HG03060 (cell line): ENCODE measurements around the gene CLIC4.
"Not testable (repeated sequence)": the region's sequence is repeated elsewhere in the genome, so short reads cannot be mapped to it uniquely, and the experiment has no call there.

Experiments used
- ATAC-seq: cut with Tn5 transposase; IDR thresholded peaks from one replicate; pipeline ENCODE4 v1.9.1; 2021; ENCODE audit warnings: low read depth, moderate number of reproducible peaks; ENCODE audit not compliant: unreplicated experiment

The CLIC4 gene

GRCh38 chr1:24717887-24718650 lies 27.2 kb upstream of the CLIC4 start:
- no peak for ATAC-seq

- ATAC-seq, result no peak
Observed at GRCh38 chr1:24720152-24720551, 25.1 kb upstream of the CLIC4 start.

DNA sequence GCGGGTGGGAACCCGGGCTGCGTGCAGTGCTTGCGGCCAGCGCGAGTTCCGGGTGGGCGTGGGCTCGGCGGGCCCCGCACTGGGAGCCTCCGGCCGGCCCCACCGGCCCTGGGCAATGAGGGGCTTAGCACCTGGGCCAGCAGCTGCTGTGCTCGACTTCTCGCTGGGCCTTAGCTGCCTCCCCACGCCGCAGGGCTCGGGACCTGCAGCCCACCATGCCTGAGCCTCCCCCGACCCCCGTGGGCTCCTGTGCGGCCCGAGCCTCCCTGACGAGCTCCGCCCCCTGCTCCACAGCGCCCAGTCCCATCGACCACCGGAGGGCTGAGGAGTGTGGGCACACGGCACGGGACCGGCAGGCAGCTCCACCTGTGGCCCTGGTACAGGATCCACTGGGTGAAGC lies 23.7 kb upstream of the CLIC4 start:
- no peak for ATAC-seq

DNA sequence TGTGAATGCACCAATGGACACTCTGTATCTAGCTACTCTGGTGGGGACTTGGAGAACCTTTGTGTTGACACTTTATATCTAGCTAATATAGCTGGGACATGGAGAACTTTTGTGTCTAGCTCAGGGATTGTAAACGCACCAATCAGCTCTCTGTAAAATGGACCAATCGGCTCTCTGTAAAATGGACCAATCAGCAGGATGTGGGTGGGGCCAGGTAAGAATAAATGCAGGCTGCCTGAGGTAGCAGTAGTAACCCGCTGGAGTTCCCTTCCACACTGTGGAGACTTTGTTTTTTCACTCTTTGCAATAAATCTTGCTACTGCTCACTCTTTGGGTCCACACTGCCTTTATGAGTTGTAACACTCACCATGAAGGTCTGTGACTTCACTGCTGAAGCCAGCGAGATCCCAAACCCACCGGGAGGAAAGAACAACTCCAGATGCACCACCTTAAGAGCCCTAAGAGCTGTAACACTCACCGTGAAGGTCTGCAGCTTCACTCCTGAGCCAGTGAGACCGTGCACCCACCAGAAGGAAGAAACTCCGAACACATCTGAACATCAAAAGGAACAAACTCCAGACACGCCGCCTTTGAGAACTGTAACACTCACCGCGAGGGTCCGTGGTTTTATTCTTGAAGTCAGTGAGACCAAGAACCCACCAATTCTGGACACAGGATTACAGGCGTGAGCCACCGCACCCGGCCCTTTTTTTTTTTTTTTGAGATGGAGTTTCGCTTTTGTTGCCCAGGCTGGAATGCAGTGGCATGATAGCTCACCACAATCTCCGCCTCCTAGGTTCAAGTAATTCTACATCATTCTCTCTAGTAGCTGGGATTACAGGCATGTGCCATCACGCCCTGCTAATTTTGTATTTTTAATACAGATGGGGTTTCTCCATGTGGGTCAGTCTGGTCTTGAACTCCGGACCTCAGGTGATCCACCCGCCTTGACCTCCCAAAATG lies 22.9 kb upstream of the CLIC4 start:
- ATAC-seq, result not testable (repeated sequence)

DNA sequence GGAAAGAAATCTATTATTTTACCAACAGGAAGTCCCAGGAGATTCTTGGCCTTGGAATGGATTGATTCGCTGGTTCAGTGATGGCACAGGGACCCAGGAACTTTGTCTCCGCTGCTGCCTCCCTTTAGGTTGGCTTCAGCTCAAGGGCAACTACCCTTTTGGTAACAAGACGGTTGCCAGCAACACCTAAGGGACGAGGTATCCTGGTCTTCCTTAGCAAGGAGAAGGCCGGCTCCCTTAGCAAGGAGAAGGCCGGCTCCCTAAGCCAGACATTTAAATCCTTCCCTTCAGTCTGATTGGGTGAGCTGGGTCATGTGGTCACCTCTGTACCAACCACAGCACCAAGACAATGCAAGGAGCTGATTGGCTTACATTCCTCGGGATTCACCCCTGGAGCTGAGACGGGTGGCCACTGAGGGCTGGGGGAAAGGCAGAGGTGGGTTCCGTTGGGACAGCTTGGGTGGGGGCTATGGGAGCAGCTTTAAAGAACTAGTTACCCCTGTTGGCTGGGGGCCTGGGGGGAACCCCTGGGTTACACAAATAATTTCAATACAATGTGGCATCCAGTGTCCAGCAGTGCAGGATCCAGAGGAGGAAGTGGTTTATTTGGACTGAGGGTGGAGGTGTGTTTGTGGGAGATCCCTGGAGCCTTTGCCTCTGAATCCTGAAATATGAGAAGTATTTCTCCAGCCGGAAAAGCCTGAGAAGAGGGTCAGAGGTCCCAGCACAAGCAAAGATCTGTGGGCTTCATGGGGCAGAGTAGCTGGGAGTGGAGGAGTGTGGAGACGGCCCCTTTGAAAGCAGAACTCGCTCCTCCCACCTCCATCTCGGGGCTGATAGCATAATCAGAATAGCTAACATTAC lies 20.7 kb upstream of the CLIC4 start:
- ATAC-seq, result no peak

GRCh38 chr1:24725209-24725651 lies 20.0 kb upstream of the CLIC4 start:
- ATAC-seq, result no peak

DNA sequence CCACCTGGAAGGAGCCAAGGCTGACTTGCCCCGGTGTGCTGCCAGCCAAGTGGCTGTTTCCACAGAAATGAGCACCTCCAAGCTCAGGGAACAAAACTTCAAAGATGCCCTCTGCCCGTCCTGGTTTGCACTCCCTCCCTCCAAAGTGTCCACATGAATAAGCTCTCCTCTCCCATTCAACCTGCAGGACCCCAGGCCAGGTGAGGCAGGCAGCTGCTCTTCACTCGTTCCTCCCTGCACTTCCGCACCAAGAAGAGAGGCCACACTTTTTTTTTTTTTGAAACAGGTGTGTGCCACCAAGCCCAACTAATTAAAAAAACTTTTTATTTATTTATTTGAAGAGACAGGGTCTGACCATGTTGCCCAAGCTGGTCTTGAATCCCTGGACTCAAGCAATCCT lies 18.5 kb upstream of the CLIC4 start:
- ATAC-seq, result no peak

- no peak for ATAC-seq
Observed at GRCh38 chr1:24727501-24728216, 17.6 kb upstream of the CLIC4 start.

DNA sequence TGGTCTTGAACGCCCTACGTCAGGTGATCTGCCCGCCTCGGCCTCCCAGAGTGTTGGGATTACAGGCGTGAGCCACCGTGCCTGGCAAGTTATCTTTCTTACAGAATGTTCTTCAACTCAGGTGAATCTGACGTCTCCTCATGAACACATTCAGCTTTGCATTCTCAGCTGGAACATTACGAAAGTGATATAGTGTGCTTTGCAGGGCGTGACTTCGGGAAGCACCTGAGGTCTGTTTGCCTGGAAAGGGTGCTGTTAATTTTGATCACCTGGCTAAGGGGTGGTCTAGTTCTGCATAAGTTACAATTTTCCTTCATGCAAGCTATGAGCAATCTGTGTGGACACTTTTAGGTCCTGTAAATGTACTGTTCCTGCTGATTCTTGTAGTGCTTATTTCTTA lies 16.3 kb upstream of the CLIC4 start:
- ATAC-seq, result no peak

DNA sequence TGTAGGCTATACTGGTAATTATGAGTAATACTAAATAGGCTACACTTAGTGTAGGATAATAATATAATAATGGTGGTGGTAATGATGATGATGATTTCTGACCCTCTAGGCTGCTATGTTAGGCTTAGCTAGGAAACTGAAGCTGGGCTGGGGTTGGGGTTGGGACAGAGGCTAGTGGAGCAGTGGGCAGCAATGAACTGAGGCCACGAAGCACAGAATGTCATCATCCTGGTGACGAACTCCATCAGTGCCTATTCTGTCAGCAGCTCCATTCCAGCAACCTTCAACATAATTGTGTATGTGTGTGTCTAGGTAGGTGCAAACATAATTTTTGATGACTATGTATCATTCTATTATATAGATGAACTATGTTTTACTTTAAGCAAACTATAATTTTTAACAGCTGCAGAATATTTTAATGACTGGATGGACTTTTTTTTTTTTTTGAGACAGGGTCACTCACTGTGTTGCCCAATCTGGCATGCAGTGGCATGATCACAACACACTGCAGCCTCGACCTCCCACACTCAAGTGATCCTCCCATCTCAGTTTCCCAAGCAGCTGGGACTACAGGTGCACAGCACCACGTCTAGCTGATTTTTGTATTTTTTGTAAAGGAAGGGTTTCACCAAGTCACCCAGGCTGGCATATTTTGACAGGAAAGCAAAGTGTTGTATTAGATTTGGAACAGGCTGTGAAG lies 12.9 kb upstream of the CLIC4 start:
- ATAC-seq, result no peak

DNA sequence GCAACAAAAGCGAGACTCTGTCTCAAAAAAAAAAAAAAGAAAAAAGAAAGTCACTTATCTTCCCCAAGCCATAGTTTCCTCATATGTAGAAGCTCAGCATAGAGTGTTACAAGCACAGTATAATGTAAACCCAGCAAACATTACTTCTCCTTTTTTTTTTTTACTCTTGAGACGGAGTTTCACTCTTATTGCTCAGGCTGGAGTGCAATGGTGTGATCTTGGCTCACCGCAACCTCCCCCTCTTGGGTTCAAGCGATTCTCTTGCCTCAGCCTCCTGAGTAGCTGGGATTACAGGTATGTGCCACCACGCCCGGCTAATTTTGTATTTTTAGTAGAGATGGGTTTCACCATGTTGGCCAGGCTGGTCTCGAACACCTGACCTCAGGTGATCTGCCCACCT lies 11.9 kb upstream of the CLIC4 start:
- not testable (repeated sequence) for ATAC-seq

DNA sequence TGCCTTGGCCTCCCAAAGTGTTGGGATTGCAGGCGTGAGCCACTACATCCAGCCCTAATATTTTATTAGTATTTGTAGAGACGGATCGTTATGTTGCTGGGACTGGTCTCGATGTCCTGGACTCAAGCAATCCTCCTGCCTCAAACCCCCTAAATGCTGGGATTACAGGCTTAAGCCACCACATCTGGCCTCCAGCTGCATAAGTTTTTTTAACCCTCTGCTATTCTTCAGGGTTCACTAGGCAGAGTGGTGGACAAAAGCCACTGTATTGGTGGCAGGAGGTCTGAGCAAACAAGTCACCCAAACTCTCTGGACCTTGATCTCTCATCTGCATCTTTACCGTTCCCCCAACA lies 10.1 kb upstream of the CLIC4 start:
- no peak for ATAC-seq

GRCh38 chr1:24735509-24736375 lies 9.5 kb upstream of the CLIC4 start:
- no peak for ATAC-seq

GRCh38 chr1:24737368-24738117 lies 7.7 kb upstream of the CLIC4 start:
- no peak for ATAC-seq

DNA sequence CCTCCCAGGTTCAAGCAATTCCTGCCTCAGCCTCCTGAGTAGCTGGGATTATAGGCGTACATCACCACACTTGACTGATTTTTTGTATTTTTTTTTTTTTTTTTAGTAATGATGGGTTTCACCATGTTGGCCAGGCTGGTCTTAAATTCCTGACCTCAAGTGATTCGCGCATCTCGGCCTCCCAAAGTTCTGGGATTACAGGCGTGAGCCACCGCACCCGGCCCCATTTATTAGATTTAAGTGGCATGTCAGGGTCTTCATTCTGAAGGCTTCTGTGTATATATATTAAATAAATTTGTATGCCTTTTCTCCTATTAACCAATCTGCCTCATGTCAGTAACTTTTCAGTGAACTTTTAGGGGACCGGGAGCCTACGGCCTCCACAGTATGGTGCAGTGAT lies 6.0 kb upstream of the CLIC4 start:
- ATAC-seq, result no peak

GRCh38 chr1:24742090-24742938 lies 2.9 kb upstream of the CLIC4 start:
- ATAC-seq, result no peak
